Measurements from ENCODE around the gene MACROD1.

MACROD1 gene

GRCh38 chr11:64063777-64064176 is 102.1 kb downstream of the MACROD1 start:
- TF ChIP-seq CTCF (conservative IDR thresholded peaks at IDR 0.05; ENCODE audit: control insufficient read depth, insufficient read depth, low read depth, low read length) = no peak
- no peak for DNase-seq (ENCODE audit: low read depth)
- no peak overlapping the region for H3K4me3 ChIP-seq (ENCODE audit: control insufficient read depth, low read depth, low read length)

DNA sequence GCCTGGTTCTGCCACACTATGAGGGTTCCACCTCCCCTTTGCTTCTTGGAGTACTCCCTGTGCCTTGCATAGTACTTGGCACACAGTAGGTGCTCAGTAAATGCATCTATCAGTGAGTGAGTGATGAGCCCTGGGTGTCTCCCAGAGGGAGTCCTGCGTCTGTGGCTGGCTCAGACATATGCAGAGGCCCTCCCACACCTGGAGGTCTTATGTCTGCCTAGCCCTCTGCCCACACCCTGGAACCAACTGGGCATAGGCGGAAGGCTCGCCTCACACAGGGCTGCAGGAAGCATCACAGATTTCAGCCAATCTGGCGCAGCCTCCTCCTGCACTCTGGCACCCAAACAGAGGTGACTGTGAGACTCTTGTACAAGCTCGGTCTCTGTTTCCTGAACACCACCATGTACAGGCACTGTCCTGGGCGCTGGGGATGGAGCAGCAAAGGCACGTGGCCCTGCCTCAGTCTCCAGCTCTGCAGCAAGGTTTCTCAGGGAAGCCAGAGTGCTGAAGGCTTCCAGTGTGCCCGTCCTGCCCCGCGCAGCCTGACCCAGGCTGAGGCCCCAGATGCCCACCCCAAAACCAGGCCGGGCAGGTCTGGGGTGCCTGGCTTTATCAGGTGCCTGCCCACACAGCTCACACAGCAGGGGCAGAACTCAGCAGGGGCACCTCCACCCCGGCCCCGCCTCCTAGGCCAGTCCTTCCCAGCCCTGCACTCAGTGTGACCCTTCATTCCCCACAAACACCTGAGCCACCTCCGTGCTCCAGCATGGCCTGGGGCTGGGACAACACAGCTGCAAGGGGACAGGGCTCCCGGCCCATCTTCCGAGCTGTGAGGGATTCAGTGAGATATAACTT is 103.5 kb downstream of the MACROD1 start:
- no peak for TF ChIP-seq CTCF (conservative IDR thresholded peaks at IDR 0.05; ENCODE audit: control insufficient read depth, insufficient read depth, low read depth, low read length)
- no peak overlapping the region for H3K4me3 ChIP-seq (ENCODE audit: control insufficient read depth, low read depth, low read length)
- DNase-seq (ENCODE audit: low read depth) = no peak

DNA sequence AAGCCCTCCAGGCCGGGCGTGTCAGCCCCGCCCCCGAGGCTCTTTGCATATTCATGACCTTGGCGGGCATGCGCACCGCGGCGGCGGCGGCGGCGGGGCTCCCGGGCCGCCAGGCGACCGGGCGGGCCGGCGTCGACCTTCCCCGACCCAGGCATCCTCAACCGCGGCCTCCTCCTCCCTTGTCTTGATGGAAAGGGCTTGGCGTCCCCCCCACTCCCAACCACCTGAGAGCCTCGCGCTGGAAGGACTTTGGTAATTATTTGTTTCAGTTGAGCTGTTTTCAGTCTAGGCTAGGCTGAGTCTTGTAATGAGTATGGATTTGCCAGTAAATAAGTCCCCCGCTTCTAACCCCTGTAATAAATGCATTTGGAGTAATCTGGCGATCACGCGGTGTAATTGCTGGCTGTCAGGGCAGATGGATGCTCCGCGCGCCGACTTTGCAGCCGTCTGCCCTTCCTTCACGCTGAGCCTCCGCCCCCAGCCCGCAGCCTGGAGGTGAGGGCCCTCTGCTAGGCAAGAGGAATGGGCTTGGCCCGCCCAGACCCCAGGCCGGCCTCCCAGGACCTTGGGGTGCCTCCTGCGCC is 105.0 kb downstream of the MACROD1 start:
- peak overlapping the region; percentile 40 for H3K4me3 ChIP-seq (ENCODE audit: control insufficient read depth, low read depth, low read length)
- TF ChIP-seq CTCF (conservative IDR thresholded peaks at IDR 0.05; ENCODE audit: control insufficient read depth, insufficient read depth, low read depth, low read length) = no peak
- peak; percentile 10 for DNase-seq (ENCODE audit: low read depth)

DNA sequence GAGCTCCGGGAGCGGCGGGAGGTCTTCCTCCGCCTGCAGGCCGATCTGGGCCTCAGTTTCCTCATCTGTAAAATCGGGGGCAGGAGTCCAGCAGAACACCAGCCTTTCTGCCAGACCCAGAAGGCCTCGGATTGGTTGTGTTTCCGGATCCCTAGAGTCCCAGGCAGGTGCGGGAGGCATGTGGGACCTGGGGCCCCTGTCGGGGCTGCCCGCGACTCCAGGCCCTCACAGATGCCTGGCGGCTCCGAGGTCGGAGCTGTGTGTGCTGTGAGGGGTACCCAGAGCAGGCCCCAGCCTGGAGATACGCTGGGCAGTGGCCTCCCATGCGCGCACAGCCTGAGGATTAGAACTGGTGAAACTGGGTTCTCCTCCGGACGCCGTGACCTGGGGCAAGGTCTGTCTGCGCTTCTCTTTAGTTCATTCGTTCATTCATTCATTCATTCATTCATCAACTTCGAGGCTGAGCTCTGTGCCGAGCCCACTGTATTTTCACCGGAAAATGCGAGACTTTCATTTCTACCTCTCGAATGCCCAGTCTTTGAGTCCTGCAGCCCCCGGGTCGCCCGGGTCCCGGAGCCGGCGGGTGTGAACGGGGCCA is 105.6 kb downstream of the MACROD1 start:
- no peak for TF ChIP-seq CTCF (conservative IDR thresholded peaks at IDR 0.05; ENCODE audit: control insufficient read depth, insufficient read depth, low read depth, low read length)
- no peak for DNase-seq (ENCODE audit: low read depth)
- H3K4me3 ChIP-seq (ENCODE audit: control insufficient read depth, low read depth, low read length) = peak overlapping the region; percentile 20

DNA sequence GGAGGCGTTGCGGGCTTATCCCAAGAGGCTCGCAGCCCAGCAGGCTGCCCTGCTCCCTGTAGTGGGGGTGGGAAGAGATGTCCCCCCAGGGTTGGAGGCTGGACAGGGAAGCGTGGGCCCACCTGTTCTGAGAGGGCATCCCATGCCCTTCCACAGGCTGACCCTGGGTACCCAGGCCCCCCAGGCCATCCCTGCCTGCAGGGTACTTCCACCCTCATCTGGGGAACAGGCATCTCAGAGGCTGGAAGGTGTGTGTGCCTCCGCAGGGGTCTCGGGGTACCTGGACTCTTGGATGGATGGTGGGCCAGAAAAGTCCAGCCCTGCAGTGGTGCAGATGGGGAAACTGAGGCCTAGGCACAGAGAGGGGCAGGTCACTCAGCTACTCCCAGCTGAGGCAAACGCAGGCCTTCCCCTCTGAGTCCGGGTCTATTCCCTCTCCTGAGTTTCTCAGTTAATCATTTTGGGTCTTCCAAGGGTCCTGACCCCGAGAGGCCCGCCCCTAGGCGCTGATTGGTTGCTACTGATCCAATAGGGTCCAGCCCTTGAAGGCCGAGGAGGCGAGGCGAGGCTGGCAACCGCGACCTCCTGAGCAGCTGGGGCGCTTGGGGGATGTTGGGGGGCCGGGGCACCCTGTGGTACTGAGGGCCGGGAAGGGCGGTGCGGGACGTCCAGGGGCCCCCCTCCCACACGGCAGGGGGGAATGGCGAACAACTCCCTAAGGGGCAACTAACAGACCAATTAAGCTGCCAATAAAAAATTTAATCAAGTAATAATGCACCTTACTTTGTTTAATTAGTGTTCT is 106.4 kb downstream of the MACROD1 start:
- TF ChIP-seq CTCF (conservative IDR thresholded peaks at IDR 0.05; ENCODE audit: control insufficient read depth, insufficient read depth, low read depth, low read length) = no peak
- H3K4me3 ChIP-seq (ENCODE audit: control insufficient read depth, low read depth, low read length) = no peak overlapping the region

GRCh38 chr11:64058494-64058893 is 107.4 kb downstream of the MACROD1 start:
- no peak for DNase-seq (ENCODE audit: low read depth)
- TF ChIP-seq CTCF (conservative IDR thresholded peaks at IDR 0.05; ENCODE audit: control insufficient read depth, insufficient read depth, low read depth, low read length) = no peak
- no peak overlapping the region for H3K4me3 ChIP-seq (ENCODE audit: control insufficient read depth, low read depth, low read length)

More for the DNA sequence above, 106.4 kb downstream of the MACROD1 start:
- DNase-seq (ENCODE audit: low read depth) = no peak

Measured in fibroblast of mammary gland (primary cell).